GM12872 (cell line): ENCODE data around the gene CTNNBL1.

Source experiments
- TF ChIP-seq, protein P1 (sequence below): IDR thresholded peaks from 3 replicates; pipeline ENCODE4 v1.5.1; 2011; ENCODE audit warnings: low read depth, mild to moderate bottlenecking, low read length, moderate library complexity; ENCODE audit not compliant: insufficient read depth

CTNNBL1 gene

DNA sequence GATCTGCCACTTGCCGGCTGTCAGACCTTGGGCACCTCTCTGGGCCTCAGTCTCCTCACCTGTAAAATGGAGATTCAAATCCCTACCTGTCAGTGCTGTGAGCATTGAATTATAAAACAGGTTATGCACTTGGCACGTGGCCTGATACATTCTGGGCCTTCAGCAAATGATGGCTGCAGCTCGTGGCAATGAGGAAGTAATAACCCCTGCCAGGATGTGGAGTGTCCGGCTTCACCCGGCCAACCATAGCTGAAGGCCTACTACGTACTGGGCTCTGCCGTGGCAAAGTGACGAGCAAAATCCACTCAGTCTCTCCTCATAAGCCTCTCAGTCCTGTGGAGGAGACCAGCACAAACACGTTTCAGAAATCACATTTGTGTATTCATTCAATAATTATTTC lies 198.2 kb downstream of the CTNNBL1 start:
- TF ChIP-seq, protein P1, sequence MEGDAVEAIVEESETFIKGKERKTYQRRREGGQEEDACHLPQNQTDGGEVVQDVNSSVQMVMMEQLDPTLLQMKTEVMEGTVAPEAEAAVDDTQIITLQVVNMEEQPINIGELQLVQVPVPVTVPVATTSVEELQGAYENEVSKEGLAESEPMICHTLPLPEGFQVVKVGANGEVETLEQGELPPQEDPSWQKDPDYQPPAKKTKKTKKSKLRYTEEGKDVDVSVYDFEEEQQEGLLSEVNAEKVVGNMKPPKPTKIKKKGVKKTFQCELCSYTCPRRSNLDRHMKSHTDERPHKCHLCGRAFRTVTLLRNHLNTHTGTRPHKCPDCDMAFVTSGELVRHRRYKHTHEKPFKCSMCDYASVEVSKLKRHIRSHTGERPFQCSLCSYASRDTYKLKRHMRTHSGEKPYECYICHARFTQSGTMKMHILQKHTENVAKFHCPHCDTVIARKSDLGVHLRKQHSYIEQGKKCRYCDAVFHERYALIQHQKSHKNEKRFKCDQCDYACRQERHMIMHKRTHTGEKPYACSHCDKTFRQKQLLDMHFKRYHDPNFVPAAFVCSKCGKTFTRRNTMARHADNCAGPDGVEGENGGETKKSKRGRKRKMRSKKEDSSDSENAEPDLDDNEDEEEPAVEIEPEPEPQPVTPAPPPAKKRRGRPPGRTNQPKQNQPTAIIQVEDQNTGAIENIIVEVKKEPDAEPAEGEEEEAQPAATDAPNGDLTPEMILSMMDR: no peak

- TF ChIP-seq, protein P1: no peak
Observed at GRCh38 chr20:37893566-37894241, 199.9 kb downstream of the CTNNBL1 start.

GRCh38 chr20:37894454-37894853 lies 200.6 kb downstream of the CTNNBL1 start:
- TF ChIP-seq, protein P1: no peak

DNA sequence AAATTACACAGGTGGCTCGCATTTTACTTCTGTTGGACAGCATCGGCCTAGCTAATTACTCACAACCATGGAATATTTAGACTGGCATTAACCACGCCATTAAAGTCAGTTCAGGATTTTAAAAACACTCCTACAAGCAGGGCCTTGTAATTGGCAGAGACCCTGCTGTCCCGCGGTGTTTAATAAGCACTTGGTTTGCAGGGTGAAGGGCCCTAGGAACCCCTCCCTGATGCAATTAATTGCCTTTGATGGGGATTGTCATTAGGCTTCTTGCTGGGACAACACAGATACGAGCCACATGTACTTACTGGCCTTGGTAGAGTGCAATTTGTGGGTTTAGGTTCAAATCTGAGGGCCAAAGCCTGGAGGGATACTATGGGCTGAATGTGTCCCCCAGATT lies 201.3 kb downstream of the CTNNBL1 start:
- TF ChIP-seq, protein P1: no peak

DNA sequence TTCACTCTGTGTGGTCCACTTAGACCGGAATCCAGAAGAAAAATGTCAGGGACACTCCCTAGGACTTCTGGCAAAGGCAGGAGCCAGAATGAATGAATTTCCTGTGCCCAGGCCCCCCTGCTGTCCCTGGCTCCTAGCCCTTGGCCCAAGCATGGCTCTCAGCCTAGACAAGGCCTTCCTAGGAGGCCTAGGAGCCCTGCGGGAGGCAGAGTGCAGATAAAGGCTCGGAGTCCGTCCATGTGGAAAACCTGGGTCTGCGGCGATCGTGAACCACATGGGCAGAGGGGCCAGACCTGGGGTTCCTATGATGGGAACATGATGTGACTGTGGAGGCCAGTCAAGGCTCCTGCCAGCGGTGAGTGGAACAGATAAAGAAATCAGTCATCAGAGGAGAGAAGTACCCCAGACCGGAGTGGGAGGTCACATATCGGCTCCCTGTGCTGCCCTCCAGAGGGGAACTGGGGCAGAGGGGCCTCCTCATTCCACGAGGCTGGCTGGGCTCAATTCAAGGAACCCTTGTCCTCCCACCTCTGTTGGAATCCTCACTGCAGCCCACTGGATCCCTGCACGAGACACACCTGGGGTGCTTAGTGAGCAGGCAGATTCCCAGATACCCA lies 203.2 kb downstream of the CTNNBL1 start:
- TF ChIP-seq, protein P1: peak; percentile 45; the same call in 2 of the 3 replicates

DNA sequence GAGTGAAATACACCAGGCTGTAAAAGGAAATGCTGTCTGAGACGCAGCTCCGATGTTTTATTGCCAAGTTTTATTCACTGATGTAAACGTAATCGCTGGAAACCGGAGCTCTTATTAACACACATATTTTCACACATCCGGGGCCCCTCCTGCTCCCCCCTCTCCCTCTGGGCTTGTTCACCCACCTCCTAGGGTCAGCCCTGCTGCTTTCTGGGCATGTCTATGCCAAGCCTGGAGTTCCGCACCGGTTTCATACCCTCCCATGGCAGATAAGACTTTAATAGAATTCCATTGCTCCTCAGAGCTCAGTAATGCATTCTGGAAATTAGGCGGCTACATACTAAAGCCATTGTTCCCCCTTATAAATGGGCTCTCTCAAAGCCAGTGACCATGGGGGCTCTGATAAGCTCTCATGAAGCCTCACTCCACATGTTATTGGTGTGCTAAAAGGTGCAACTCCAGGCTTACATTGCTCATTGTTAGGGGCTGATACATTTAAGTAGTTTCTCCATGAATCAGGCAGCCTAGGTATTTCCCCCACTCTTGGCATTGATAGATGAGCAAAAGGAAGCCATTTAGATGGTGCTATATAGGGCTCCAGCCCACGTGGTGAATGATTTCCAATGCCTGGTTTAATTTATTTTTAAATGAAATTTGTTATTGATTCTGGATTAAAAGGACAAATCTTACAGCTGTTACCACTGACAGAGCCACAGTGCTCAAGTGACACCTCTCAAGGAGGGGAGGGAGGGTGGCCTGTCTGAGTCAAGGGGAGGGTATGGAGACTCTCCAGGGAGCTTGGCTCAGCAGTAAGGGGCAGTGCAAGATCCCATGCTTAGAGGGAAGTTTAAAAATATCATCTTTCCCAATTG lies 204.6 kb downstream of the CTNNBL1 start:
- TF ChIP-seq, protein P1: no peak
